B cell (primary cell): ENCODE results near the gene PLXNB2. TPM values are rescaled to one million over a fixed set of nuclear protein-coding genes. Genes with fewer than 3 reads are reported as not detected.

Experiments
- ATAC-seq: fragments of 200-7000 bp; cut with Tn5 transposase; one replicate; pipeline ENCODE4 v1.10.0; 2021; ENCODE audit warnings: low read depth, mild to moderate bottlenecking, moderate number of reproducible peaks, moderate library complexity
- CTCF ChIA-PET: fragments of 350-600 bp; sonication (Branson Sonifier 250); formaldehyde crosslinking; loops from one replicate; lab custom pipeline; 2021; ENCODE audit warnings: antibody characterized with exemption, inconsistent platforms; lab: Charles Lee
- POLR2A ChIA-PET: fragments of 350-600 bp; sonication (Branson Sonifier 250); formaldehyde crosslinking; loops from one replicate; lab custom pipeline; 2021; ENCODE audit warnings: antibody characterized with exemption; lab: Charles Lee
- DNase-seq: peaks from one replicate; pipeline ENCODE4 v3.0.0; 2013
- H2AFZ ChIP-seq: 2 replicates; pipeline ENCODE4 v1.6.1; 2012; ENCODE audit warnings: mild to moderate bottlenecking, low read depth, low read length; ENCODE audit not compliant: insufficient read depth, poor library complexity, severe bottlenecking
- H3K27ac ChIP-seq, 2 donors: 1 replicate in 1 of 2; 2 replicates in 1 of 2; pipeline ENCODE4 v1.5.1; 2012 to 2013; ENCODE audit warnings: low read length in 2 of 2, mild to moderate bottlenecking in 2 of 2, moderate library complexity in 1 of 2
- H3K27me3 ChIP-seq, 4 experiments: fragments of 200-600 bp in 1 of 4; sonication (generic) in 1 of 4; replicated peaks in 1 of 4; 1 replicate in 2 of 4; 2 replicates in 2 of 4; pipeline versions ENCODE4 v1.6.1 to v1.7.0; 2013 to 2016; ENCODE audit warnings: low read length in 3 of 4, mild to moderate bottlenecking in 2 of 4, mixed read lengths in 1 of 4, moderate library complexity in 1 of 4; ENCODE audit not compliant: insufficient read depth in 4 of 4, control insufficient read depth in 3 of 4; ENCODE audit errors: control extremely low read depth in 1 of 4
- H3K36me3 ChIP-seq, 2 experiments: replicated peaks in 1 of 2; 1 replicate in 1 of 2; 2 replicates in 1 of 2; pipeline versions ENCODE4 v1.6.1 to v1.7.1; 2013; ENCODE audit warnings: low read length in 1 of 2; ENCODE audit not compliant: insufficient read depth in 2 of 2, control insufficient read depth in 1 of 2; ENCODE audit errors: control extremely low read depth in 1 of 2, extremely low read depth in 1 of 2
- H3K4me1 ChIP-seq, 2 donors: fragments of 200-600 bp in 1 of 2; sonication (generic) in 1 of 2; 1 replicate in 1 of 2; 2 replicates in 1 of 2; pipeline versions ENCODE4 v1.5.1 to v1.6.1; 2013 to 2017; ENCODE audit warnings: low read length in 2 of 2; ENCODE audit not compliant: control insufficient read depth in 2 of 2, insufficient read depth in 2 of 2
- H3K4me2 ChIP-seq: replicated peaks from 2 replicates; pipeline ENCODE3; 2012; ENCODE audit warnings: mild to moderate bottlenecking, low read depth, low read length; ENCODE audit not compliant: poor library complexity, severe bottlenecking
- H3K4me3 ChIP-seq, 5 experiments: fragments of 200-600 bp in 1 of 5; sonication (generic) in 1 of 5; 1 replicate in 3 of 5; 2 replicates in 2 of 5; pipeline versions ENCODE4 v1.5.1 to v1.7.0; 2011 to 2016; ENCODE audit warnings: low read length in 4 of 5, mild to moderate bottlenecking in 4 of 5, low read depth in 2 of 5, control low read depth in 1 of 5, moderate library complexity in 1 of 5; ENCODE audit not compliant: insufficient read depth in 1 of 5; ENCODE audit errors: control extremely low read depth in 1 of 5, extremely low read depth in 1 of 5
- H3K79me2 ChIP-seq: fragments of 200-600 bp; sonication (generic); one replicate; pipeline ENCODE4 v1.6.0; 2016; ENCODE audit warnings: low read length; ENCODE audit not compliant: control insufficient read depth, insufficient read depth
- H3K9ac ChIP-seq: fragments of 200-600 bp; sonication (generic); 2 replicates; pipeline ENCODE4 v1.6.1; 2017; ENCODE audit warnings: mild to moderate bottlenecking, low read length, moderate library complexity
- H3K9me3 ChIP-seq, 3 donors: one replicate each; pipeline versions ENCODE4 v1.6.1 to v1.7.1; 2013; ENCODE audit warnings: low read length in 2 of 3; ENCODE audit not compliant: control insufficient read depth in 2 of 3, insufficient read depth in 1 of 3; ENCODE audit errors: control extremely low read depth in 1 of 3
- H4K20me1 ChIP-seq: 2 replicates; pipeline ENCODE4 v1.6.0; 2012; ENCODE audit warnings: mild to moderate bottlenecking, low read length; ENCODE audit not compliant: insufficient read depth, control insufficient read depth, poor library complexity, severe bottlenecking
- H3K27ac Mint-ChIP-seq: one replicate; pipeline ENCODE4 v1.8.0; 2021; ENCODE audit warnings: mixed read lengths
- H3K27me3 Mint-ChIP-seq: one replicate; pipeline ENCODE4 v1.8.0; 2021; ENCODE audit warnings: mixed read lengths
- H3K4me1 Mint-ChIP-seq: one replicate; pipeline ENCODE4 v1.8.0; 2021; ENCODE audit warnings: mixed read lengths
- H3K4me3 Mint-ChIP-seq: one replicate; pipeline ENCODE4 v1.8.0; 2021; ENCODE audit warnings: mixed read lengths
- H3K9me3 Mint-ChIP-seq: one replicate; pipeline ENCODE4 v1.8.0; 2022; ENCODE audit warnings: mixed read lengths; ENCODE audit not compliant: insufficient read depth
- EZH2 ChIP-seq: IDR thresholded peaks from 2 replicates; pipeline ENCODE4 v1.6.1; 2012; ENCODE audit warnings: borderline replicate concordance, low read depth, mild to moderate bottlenecking, moderate library complexity, low read length; ENCODE audit not compliant: insufficient read depth, poor library complexity, severe bottlenecking
- WGBS: methylation state at CpG from one replicate; pipeline ENCODE4 v1.1.5; 2013; ENCODE audit warnings: missing lambda C conversion rate; ENCODE audit not compliant: insufficient coverage; 5-methylcytosine and 5-hydroxymethylcytosine counted together
- intact Hi-C: fragments of 100-400 bp; cut with micrococcal nuclease; formaldehyde crosslinking; loops from one replicate; pipeline ENCODE4 v1.10.0; 2022
- polyA plus RNA-seq: library from polyadenylated mRNA; depleted of rRNA; stranded (reverse); fragments of >200 nt; gene quantifications from 2 replicates; pipeline ENCODE4 v1.2.3, GENCODE V29; 2012
- total RNA-seq, 2 donors: library from RNA; stranded (reverse); fragments of 120-200 nt in 1 of 2; gene quantifications; 1 replicate in 1 of 2; 2 replicates in 1 of 2; pipeline versions ENCODE4 v1.2.3 to v1.2.4, GENCODE V29; 2013 to 2022
- TF ChIP-seq, protein P1 (sequence below): fragments of 200-600 bp; IDR thresholded peaks from one replicate; pipeline ENCODE4 v1.8.0; 2022; ENCODE audit warnings: antibody characterized with exemption, mild to moderate bottlenecking

PLXNB2 gene
- total and polyA plus RNA-seq, 2 donors (not counting 1 experiment from before 2014, with no cell fraction given), result 5.2 to 31.4 TPM

DNA sequence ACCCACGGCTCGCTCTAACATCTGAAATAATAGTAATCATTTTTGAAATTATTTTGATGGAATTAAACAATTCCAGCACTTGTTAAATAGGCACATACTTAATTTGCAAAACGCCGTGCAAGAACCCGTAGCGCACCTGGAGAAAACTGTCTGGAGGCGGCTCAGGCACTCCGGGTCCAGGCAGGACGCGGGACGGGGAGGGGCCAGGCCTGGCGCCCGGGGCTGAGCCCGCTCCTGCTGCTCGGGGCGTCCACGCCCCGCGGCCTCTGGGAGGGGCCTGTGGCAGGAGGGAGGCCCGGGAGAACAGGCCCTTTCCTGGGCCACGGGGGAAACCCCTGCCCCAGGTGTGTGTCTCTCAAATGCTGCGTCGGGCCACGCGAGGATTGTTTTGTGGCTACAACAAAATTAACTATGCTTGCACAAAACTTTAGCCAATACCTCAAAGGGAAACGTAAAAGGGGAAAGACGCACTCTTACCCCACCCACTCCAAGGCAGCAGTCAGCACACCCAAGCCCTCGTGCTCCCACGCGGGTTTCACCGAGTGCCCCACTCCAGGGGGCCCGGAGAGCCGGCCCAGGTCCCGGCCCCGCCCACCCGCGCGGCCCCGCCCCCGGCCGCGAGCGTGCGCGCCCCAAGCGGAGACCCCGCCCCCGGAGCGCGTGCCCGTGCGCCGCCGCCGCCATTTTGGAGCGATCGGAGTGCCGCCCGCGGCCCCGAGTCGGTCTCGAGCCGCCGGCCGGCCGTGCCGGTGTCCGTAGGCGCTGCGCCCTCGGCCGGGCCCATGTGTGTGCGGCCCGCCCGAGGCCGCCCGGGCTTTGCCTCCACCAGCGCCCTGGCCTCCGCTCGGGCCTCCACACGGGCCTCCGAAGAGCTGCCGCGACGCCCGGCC is 35.5 kb upstream of the PLXNB2 start, which contains the start of gene PPP6R2:
PPP6R2 (plus strand) TSS at position 677 of the 890 bp plus-strand sequence. CDS start 50,582 bp downstream, outside the sequence.
- Histone ChIP-seq H3K4me3 (peak within 1 kb of the TSS; percentile 53 to 78 (median 74)), H3K9me3 (no peaks in the 10 kb centered on the region), H4K20me1 (peaks cover 19% of the 10 kb centered on the region), H3K36me3 (peaks cover 2 to 3% of the 10 kb centered on the region in 2 experiments), H3K27me3 (no peaks in the 10 kb centered on the region), H3K9ac (peak within 1 kb of the TSS; percentile 90), H2AFZ (peak within 1 kb of the TSS; percentile 89), H3K4me1 (peaks cover 16 to 22% of the 10 kb centered on the region in 2 donors), H3K4me2 (peak within 1 kb of the TSS; percentile 95), H3K27ac (peak within 1 kb of the TSS; percentile 51 to 82), H3K79me2 (peaks cover 30% of the 10 kb centered on the region)
- Mint-ChIP-seq H3K4me3 (peak within 1 kb of the TSS; percentile 90), H3K9me3 (no peaks in the 10 kb centered on the region), H3K4me1 (peaks cover 10% of the 10 kb centered on the region), H3K27ac (peak within 1 kb of the TSS; percentile 82), H3K27me3 (no peaks in the 10 kb centered on the region)
- CTCF ChIA-PET, result interaction anchor here (0.6 to 2.7 kb wide), 27 partner anchors 13 to 407 kb away, joined by 3 to 73 read pairs (median 5); partner anchors contain the start of genes DENND6B, HDAC10, LMF2 and NCAPH2
- WGBS, result under 1% methylated on average over 78 of the region's 87 CpGs
- no peak for TF ChIP-seq EZH2
- TF ChIP-seq, protein P1, sequence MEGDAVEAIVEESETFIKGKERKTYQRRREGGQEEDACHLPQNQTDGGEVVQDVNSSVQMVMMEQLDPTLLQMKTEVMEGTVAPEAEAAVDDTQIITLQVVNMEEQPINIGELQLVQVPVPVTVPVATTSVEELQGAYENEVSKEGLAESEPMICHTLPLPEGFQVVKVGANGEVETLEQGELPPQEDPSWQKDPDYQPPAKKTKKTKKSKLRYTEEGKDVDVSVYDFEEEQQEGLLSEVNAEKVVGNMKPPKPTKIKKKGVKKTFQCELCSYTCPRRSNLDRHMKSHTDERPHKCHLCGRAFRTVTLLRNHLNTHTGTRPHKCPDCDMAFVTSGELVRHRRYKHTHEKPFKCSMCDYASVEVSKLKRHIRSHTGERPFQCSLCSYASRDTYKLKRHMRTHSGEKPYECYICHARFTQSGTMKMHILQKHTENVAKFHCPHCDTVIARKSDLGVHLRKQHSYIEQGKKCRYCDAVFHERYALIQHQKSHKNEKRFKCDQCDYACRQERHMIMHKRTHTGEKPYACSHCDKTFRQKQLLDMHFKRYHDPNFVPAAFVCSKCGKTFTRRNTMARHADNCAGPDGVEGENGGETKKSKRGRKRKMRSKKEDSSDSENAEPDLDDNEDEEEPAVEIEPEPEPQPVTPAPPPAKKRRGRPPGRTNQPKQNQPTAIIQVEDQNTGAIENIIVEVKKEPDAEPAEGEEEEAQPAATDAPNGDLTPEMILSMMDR, result peak; percentile 55
- peak; percentile 81 for ATAC-seq
- DNase-seq, result peak; percentile 92
- POLR2A ChIA-PET, result interaction anchor here (0.6 to 0.8 kb wide), 4 partner anchors 12 to 202 kb away, joined by 3 to 4 read pairs (median 4); no protein-coding TSS in a partner anchor
- intact Hi-C loops, result loop anchor here (1.0 to 5.0 kb wide), 11 partner anchors 16 to 278 kb away; partner anchors contain the start of genes CHKB, DENND6B, LMF2 and MAPK11
